Gastrocnemius medialis (tissue), 4 donors: Measurements from ENCODE around the gene FARS2.

Experiments used
- CTCF ChIP-seq, 5 experiments: fragments of 450-650 bp in 3 of 5; fragments of 200-600 bp in 2 of 5; sonication (generic) in 2 of 5; IDR thresholded peaks in 4 of 5; conservative IDR thresholded peaks in 1 of 5; 1 replicate in 4 of 5; 2 replicates in 1 of 5; pipeline ENCODE4 v1.5.1; 2016 to 2019; ENCODE audit warnings: antibody characterized with exemption in 5 of 5, mild to moderate bottlenecking in 3 of 5, moderate library complexity in 3 of 5
- POLR2A ChIP-seq, 2 donors: fragments of 450-650 bp; IDR thresholded peaks; one replicate each; pipeline ENCODE4 v1.6.1; 2017; ENCODE audit warnings: antibody characterized with exemption in 2 of 2, mild to moderate bottlenecking in 2 of 2, moderate library complexity in 2 of 2

- TF ChIP-seq POLR2A (IDR thresholded peaks at IDR 0.05) (no peak), CTCF (IDR thresholded peaks at IDR 0.05 in 4 of 5, conservative IDR thresholded peaks at IDR 0.05 in 1 of 5) (no peak)
Observed at GRCh38 chr6:5634525-5634924, 373.2 kb downstream of the FARS2 start.
